Motor neuron (in vitro differentiated cells): ENCODE data around the gene TSPO. TPM values are rescaled to one million over a fixed set of nuclear protein-coding genes. Genes with fewer than 3 reads are reported as not detected.
"Not testable (repeated sequence)": the region's sequence is repeated elsewhere in the genome, so short reads cannot be mapped to it uniquely, and the experiment has no call there.

Source experiments
- ATAC-seq, 8 experiments: fragments of 200-7000 bp; cut with Tn5 transposase; replicated peaks in 6 of 8; 2 replicates each; pipeline ENCODE4 v1.8.0; 2021; ENCODE audit warnings: mild to moderate bottlenecking in 8 of 8, moderate library complexity in 8 of 8
- H3K27ac ChIP-seq, 2 donors: fragments of 250-450 bp; sonication (Bioruptor Pico); 2 replicates each; pipeline ENCODE4 v1.9.0; 2021; ENCODE audit warnings: antibody characterized with exemption in 2 of 2, mild to moderate bottlenecking in 2 of 2, moderate library complexity in 1 of 2
- H3K4me1 ChIP-seq, 2 donors: fragments of 250-450 bp; sonication (Bioruptor Pico); replicated peaks in 1 of 2; 2 replicates each; pipeline ENCODE4 v1.6.1; 2021; ENCODE audit warnings: antibody characterized with exemption in 2 of 2, mild to moderate bottlenecking in 2 of 2, moderate library complexity in 1 of 2
- H3K4me3 ChIP-seq, 5 donors: fragments of 250-450 bp; sonication (Bioruptor Pico); 2 replicates each; pipeline ENCODE4 v1.9.0; 2021; ENCODE audit warnings: antibody characterized with exemption in 5 of 5, mild to moderate bottlenecking in 5 of 5, moderate library complexity in 4 of 5
- WGBS, 10 experiments: fragments of 450-650 bp; shearing (Covaris generic); methylation state at CpG; one replicate each; pipeline ENCODE4 v1.0.0; 2022; 5-methylcytosine and 5-hydroxymethylcytosine counted together
- in situ Hi-C, 9 experiments: fragments of 400-800 bp; cut with MboI; loops; one replicate each; pipeline ENCODE4 v1.15.0; 2021; ENCODE audit warnings: low sequenced_read_pairs in 9 of 9, low pct_unique_long_range_greater_than_20kb in 2 of 9; ENCODE audit not compliant: unreplicated experiment in 9 of 9
- total RNA-seq, 8 experiments: library from RNA; unstranded; fragments of 300-600 nt; gene quantifications; 2 replicates each; pipeline versions ENCODE4 v1.2.3 to v1.2.4, GENCODE V29; 2022

TSPO gene
- total RNA-seq, 8 experiments from 2014 or later: 1.00 to 336 (median 25.8) TPM

DNA sequence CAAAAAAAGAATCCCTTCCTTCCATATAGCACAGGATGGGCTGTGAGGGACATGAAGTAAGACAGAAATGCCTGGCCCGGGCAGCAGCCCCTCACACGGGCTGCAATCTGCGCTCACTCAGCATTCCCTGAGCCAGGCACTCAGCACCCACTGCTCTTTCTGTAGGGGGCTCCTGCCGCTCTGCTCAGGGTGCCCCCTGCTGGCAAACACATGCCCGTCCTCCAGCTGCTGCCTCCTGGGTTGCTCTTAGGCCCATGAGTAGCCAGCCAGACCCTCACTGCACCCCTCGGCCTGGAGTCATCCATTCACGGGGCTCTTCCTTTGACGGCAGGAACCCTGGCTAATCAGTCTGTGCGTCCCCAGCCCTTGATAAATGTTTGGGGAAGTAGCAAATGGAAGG is 15.1 kb upstream of the TSPO start:
- WGBS, 10 experiments: 0 to 88% (median 40%) methylated on average over 1 to 8 of the region's 9 CpGs; no CpG with 5 or more reads in 3 of the 10 experiments
- H3K4me1 ChIP-seq: no peaks in the 10 kb centered on the region
- no peak overlapping the region for H3K4me3 ChIP-seq
- ATAC-seq: peak; percentile 42 to 91 (median 62)
- no peak overlapping the region for H3K27ac ChIP-seq
- in situ Hi-C loops: no loop called here

- no peak for ATAC-seq
- Histone ChIP-seq H3K4me1 (peaks cover 1 to 2% of the 10 kb centered on the region in 2 donors), H3K27ac (no peak overlapping the region), H3K4me3 (no peak overlapping the region)
- WGBS, 10 experiments: 67 to 100% (median 88%) methylated on average over 2 to 5 of the region's 10 CpGs; no CpG with 5 or more reads in 6 of the 10 experiments
- in situ Hi-C loops: no loop called here
These were observed 14.6 kb upstream of the TSPO start for GRCh38 chr22:43136801-43137200.

DNA sequence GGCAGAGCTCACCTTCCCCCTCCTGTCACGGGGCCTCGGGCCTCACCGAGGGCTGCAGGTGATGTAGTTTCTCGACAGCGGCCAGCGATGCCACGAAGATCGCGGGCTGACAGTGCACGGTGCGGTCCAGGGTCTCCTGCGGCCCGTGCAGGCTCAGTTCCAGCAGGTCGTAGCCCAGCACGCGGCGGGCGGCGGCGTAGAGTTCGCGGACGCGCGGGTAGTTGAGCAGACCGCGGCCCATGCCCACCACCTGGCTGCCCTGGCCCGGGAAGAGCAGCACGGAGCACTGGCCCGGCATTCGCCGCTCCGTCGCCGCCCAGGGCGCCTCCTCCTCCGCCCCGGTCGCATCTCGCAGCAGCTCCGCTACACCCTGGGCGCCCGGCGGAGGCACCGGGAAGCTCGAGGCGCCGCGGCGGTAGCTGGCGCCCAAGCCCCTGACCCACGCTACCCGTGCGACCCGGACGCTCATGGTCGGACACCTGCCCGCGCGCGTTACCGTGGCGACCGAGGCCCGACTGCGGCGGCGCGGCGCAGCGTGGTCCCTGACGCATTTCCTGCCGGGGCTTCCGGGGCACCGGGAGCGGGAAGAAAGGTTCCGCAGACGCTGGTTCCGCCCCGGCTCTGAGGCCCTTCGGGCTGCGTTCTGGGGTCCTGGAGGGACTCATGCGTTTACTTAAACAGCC is 8.3 kb upstream of the TSPO start, which contains the start of gene MCAT:
Gene MCAT (minus strand): TSS at position 519 of the 683 bp plus-strand sequence. CDS start 50 bp downstream, at position 469.
- 0 to 4% (median 0%) methylated on average over 1 to 13 of the region's 83 CpGs; no CpG with 5 or more reads in 6 of the 10 experiments for WGBS, 10 experiments
- peak; percentile 93 to 97 (median 95) for ATAC-seq
- H3K4me1 ChIP-seq: peaks cover 8 to 12% of the 10 kb centered on the region in 2 donors

DNA sequence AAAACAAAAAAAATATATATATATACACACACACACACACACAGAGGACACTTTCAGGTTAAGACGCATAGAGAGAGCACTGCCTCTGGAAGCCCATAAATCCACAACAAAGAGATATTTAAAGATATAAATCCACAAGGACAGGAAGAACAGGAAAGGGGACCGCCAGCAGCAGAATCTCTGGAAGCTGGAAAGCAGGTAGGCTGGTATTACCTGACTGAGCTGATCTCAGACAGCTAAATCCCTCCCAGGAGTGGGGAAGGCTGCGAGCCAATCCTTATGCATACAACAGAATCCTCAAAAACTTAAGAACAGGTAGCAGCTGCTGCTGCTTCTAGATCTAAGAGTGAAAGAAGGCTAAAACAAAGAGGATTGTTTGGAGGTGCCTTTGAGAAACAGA is 6.4 kb upstream of the TSPO start:
- H3K27ac ChIP-seq: no peak overlapping the region
- WGBS, 10 experiments: 73 to 100% (median 100%) methylated on average over 1 to 3 of the region's 3 CpGs; no CpG with 5 or more reads in 4 of the 10 experiments
- in situ Hi-C loops: no loop called here
- H3K4me1 ChIP-seq: peaks cover 8 to 12% of the 10 kb centered on the region in 2 donors
- no peak overlapping the region for H3K4me3 ChIP-seq
- ATAC-seq: no peak

More for the DNA sequence above, 8.3 kb upstream of the TSPO start, which contains the start of gene MCAT:
- H3K27ac ChIP-seq: peak within 1 kb of the TSS; percentile 45 to 83
- in situ Hi-C loops: no loop called here
- H3K4me3 ChIP-seq: peak within 1 kb of the TSS; percentile 73 to 94 (median 86)

- H3K27ac ChIP-seq, H3K4me3 ChIP-seq, ATAC-seq, in situ Hi-C loops: not testable (repeated sequence)
- 80 to 100% (median 97%) methylated on average over 2 to 6 of the region's 8 CpGs; no CpG with 5 or more reads in 3 of the 10 experiments for WGBS, 10 experiments
- peaks cover 8 to 12% of the 10 kb centered on the region in 2 donors for H3K4me1 ChIP-seq
These were observed 6.0 kb upstream of the TSPO start for GRCh38 chr22:43145371-43145770.

- in situ Hi-C loops, H3K4me3 ChIP-seq, ATAC-seq, H3K27ac ChIP-seq: not testable (repeated sequence)
- peaks cover 8 to 12% of the 10 kb centered on the region in 2 donors for H3K4me1 ChIP-seq
- 60 to 100% (median 86%) methylated on average over 1 to 11 of the region's 15 CpGs; no CpG with 5 or more reads in 1 of the 10 experiments for WGBS, 10 experiments
These were observed 5.0 kb upstream of the TSPO start for GRCh38 chr22:43146332-43146731.

GRCh38 chr22:43147821-43148220 is 3.5 kb upstream of the TSPO start:
- Histone ChIP-seq H3K27ac (no peak overlapping the region), H3K4me3 (no peak overlapping the region), H3K4me1 (peaks cover 0 to 12% of the 10 kb centered on the region in 2 donors)
- 0 to 93% (median 72%) methylated on average over 1 to 5 of the region's 8 CpGs; no CpG with 5 or more reads in 1 of the 10 experiments for WGBS, 10 experiments
- ATAC-seq: no peak
- in situ Hi-C loops: no loop called here

- peak in 7 of 8 experiments; percentile 6 to 61 (median 14) for ATAC-seq
- H3K4me3 ChIP-seq: no peak overlapping the region
- no peak overlapping the region for H3K27ac ChIP-seq
- H3K4me1 ChIP-seq: peaks cover 0 to 10% of the 10 kb centered on the region in 2 donors
- in situ Hi-C loops: no loop called here
- WGBS, 10 experiments: 0 to 75% (median 53%) methylated on average over 1 to 3 of the region's 6 CpGs; no CpG with 5 or more reads in 5 of the 10 experiments
These were observed 2.8 kb upstream of the TSPO start for GRCh38 chr22:43148581-43148980.

DNA sequence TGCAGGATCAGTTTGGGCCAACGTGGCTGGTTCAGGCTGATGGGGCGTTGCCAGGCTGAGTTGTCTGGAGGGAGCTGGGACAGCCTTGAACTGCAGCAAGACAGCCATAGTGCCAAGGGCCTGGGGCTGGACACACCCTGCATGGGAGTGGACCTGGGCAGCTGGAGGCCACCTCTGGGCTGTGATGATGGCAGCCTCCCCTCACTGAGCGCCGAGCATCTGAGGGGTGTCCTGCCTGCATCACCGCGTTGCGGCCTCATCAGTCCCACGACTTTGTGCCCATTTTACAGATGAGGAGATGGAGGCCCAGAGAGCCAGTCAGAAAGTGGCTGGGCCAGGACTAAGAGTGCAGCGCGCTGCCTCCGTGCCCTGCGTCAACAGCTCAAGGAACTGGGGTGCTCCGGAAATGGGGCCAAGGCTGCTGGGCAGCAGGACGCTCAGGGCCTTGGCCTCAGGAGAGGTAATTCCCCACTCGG is 590 bp upstream of the TSPO start:
- H3K4me1 ChIP-seq: peaks cover 0 to 8% of the 10 kb centered on the region in 2 donors
- ATAC-seq: peak in 1 of 8 experiments; percentile 2
- H3K4me3 ChIP-seq: peak overlapping the region; percentile 27 to 38 (median 37)
- WGBS, 10 experiments: 0 to 94% (median 65%) methylated on average over 1 to 7 of the region's 15 CpGs; no CpG with 5 or more reads in 6 of the 10 experiments
- in situ Hi-C loops: no loop called here
- no peak overlapping the region for H3K27ac ChIP-seq

GRCh38 chr22:43152003-43152356 is 621 bp downstream of the TSPO start:
- Histone ChIP-seq H3K27ac (no peak overlapping the region), H3K4me3 (peak overlapping the region in 3 of 5 donors; percentile 37 to 38 (median 37)), H3K4me1 (peaks cover 0 to 8% of the 10 kb centered on the region in 2 donors)
- WGBS, 10 experiments: 0 to 90% (median 50%) methylated on average over 2 to 11 of the region's 18 CpGs; no CpG with 5 or more reads in 5 of the 10 experiments
- ATAC-seq: peak in 4 of 8 experiments; percentile 6 to 16 (median 10)
- in situ Hi-C loops: no loop called here

GRCh38 chr22:43152357-43153071 is 1.2 kb downstream of the TSPO start:
- WGBS, 10 experiments: 0 to 80% (median 22%) methylated on average over 1 to 5 of the region's 22 CpGs; no CpG with 5 or more reads in 4 of the 10 experiments
- Histone ChIP-seq H3K27ac (no peak overlapping the region), H3K4me3 (peak overlapping the region in 1 of 5 donors; percentile 37), H3K4me1 (peaks cover 0 to 8% of the 10 kb centered on the region in 2 donors)
- in situ Hi-C loops: no loop called here
- ATAC-seq: peak; percentile 38 to 78 (median 52)

DNA sequence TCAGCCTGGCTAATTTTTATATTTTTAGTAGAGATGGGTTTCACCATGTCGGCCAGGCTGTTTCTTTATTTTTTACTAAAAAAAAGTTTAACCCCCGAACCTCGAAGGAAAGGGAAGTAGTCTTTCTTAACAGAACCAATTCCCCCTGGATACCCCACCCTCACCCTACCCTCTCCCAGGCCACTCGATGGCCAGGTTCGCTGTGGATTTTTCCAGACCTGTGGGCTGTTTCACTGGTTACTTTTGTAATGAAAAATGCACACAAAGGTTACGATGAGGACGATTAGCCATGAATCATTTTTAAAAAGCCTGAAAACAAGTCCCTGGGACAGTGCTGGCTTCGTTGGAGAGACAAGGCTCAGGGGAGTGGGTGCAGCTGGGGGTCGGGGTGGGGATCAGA is 2.5 kb downstream of the TSPO start:
- in situ Hi-C loops: no loop called here
- 0 to 95% (median 71%) methylated on average over 1 to 8 of the region's 9 CpGs; no CpG with 5 or more reads in 3 of the 10 experiments for WGBS, 10 experiments
- ATAC-seq: no peak

More for the DNA sequence above, 2.5 kb downstream of the TSPO start:
- no peak overlapping the region for H3K27ac ChIP-seq
- no peak overlapping the region for H3K4me3 ChIP-seq
- H3K4me1 ChIP-seq: peaks cover 0 to 8% of the 10 kb centered on the region in 2 donors
